Measurements from ENCODE around the gene KCNMB1.

DNA sequence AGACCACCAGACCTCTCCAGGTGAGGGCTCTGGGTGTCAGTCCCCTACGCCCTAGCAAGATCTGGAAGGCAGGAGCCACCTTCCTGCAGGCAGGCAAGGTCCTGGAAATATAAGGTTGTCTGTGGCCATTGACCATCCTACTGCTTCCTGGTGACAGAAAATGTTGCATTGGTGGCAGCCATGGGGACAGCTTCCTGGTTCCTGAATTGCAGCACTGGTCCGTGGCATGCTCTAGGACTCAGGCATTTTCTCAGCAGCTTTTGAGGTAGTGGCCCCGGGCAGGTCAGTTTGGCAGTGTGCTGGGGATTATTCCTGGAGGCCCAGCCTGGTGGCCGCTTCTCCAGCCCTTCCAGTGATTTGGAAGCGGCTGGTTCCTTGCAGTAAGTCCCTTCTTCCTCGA, 36.6 kb upstream of the KCNMB1 start:
- TF ChIP-seq, protein P1, sequence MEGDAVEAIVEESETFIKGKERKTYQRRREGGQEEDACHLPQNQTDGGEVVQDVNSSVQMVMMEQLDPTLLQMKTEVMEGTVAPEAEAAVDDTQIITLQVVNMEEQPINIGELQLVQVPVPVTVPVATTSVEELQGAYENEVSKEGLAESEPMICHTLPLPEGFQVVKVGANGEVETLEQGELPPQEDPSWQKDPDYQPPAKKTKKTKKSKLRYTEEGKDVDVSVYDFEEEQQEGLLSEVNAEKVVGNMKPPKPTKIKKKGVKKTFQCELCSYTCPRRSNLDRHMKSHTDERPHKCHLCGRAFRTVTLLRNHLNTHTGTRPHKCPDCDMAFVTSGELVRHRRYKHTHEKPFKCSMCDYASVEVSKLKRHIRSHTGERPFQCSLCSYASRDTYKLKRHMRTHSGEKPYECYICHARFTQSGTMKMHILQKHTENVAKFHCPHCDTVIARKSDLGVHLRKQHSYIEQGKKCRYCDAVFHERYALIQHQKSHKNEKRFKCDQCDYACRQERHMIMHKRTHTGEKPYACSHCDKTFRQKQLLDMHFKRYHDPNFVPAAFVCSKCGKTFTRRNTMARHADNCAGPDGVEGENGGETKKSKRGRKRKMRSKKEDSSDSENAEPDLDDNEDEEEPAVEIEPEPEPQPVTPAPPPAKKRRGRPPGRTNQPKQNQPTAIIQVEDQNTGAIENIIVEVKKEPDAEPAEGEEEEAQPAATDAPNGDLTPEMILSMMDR (IDR thresholded peaks at IDR 0.05; ENCODE audit: insufficient read depth, low read length): no peak
- TF ChIP-seq POLR2AphosphoS5 (IDR thresholded peaks at IDR 0.05; ENCODE audit: low read depth) (no peak), GABPA (IDR thresholded peaks at IDR 0.05; ENCODE audit: low read depth) (no peak)
- TF ChIP-seq, protein P2, sequence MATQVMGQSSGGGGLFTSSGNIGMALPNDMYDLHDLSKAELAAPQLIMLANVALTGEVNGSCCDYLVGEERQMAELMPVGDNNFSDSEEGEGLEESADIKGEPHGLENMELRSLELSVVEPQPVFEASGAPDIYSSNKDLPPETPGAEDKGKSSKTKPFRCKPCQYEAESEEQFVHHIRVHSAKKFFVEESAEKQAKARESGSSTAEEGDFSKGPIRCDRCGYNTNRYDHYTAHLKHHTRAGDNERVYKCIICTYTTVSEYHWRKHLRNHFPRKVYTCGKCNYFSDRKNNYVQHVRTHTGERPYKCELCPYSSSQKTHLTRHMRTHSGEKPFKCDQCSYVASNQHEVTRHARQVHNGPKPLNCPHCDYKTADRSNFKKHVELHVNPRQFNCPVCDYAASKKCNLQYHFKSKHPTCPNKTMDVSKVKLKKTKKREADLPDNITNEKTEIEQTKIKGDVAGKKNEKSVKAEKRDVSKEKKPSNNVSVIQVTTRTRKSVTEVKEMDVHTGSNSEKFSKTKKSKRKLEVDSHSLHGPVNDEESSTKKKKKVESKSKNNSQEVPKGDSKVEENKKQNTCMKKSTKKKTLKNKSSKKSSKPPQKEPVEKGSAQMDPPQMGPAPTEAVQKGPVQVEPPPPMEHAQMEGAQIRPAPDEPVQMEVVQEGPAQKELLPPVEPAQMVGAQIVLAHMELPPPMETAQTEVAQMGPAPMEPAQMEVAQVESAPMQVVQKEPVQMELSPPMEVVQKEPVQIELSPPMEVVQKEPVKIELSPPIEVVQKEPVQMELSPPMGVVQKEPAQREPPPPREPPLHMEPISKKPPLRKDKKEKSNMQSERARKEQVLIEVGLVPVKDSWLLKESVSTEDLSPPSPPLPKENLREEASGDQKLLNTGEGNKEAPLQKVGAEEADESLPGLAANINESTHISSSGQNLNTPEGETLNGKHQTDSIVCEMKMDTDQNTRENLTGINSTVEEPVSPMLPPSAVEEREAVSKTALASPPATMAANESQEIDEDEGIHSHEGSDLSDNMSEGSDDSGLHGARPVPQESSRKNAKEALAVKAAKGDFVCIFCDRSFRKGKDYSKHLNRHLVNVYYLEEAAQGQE (IDR thresholded peaks at IDR 0.05; ENCODE audit: insufficient replicate concordance, low read depth): no peak
